A549 treated with DMSO at 1 μM for 4 hours (cell line): ENCODE measurements around the gene FMN1. TPM values are rescaled to one million over a fixed set of nuclear protein-coding genes. Genes with fewer than 3 reads are reported as not detected.

Experiments used
- total RNA-seq: library from RNA; stranded (reverse); fragments of 200-300 nt; extraction: Qiagen RNA extraction; gene quantifications from 5 replicates; pipeline ENCODE4 v1.2.3, GENCODE V29; 2022; ENCODE audit warnings: low read depth

The FMN1 gene
- total RNA-seq: 0.24 to 0.44 TPM (median 0.33 TPM) in 5 replicates

GRCh38 chr15:33194704-33195670 is at the start of gene FMN1:
Gene FMN1, minus strand, starts transcription at chr15:33194714. Its CDS starts 39,800 bp downstream, at chr15:33154914.

GRCh38 chr15:32717426-32718226 is 476.9 kb downstream of the FMN1 start, which contains the start of gene GREM1:
Gene GREM1, plus strand, starts transcription at chr15:32718004. Its CDS starts 12,687 bp downstream, at chr15:32730691.

Other genes starting within 250 kb of the FMN1 start
- 0.12 to 0.53 TPM (median 0.13 TPM) in 4 of 5 replicates, not detected in the other for gene RYR3, start 116.3 kb upstream of the FMN1 start, total RNA-seq